GM12892 (cell line): Measurements from ENCODE around the gene PLEKHG5.

Experiments
- POLR2A ChIP-seq: IDR thresholded peaks from 2 replicates; pipeline ENCODE4 v1.6.1; 2011; ENCODE audit warnings: low read depth, low read length, control low read depth
- TAF1 ChIP-seq: IDR thresholded peaks from 2 replicates; pipeline ENCODE4 v1.6.1; 2011; ENCODE audit warnings: low read depth, mild to moderate bottlenecking, control low read depth, low read length, borderline replicate concordance

- no peak for TF ChIP-seq POLR2A
- no peak for TF ChIP-seq TAF1
Measured at GRCh38 chr1:6499296-6499695, 7.8 kb upstream of the PLEKHG5 start.
